K562 (cell line): ENCODE measurements around the gene ISYNA1. TPM values are rescaled to one million over a fixed set of nuclear protein-coding genes. Genes with fewer than 3 reads are reported as not detected.

ENCODE experiments used
- AFF4 ChIP-seq: sonication (generic); formaldehyde crosslinking; IDR thresholded peaks from 2 replicates; pipeline ENCODE4 v1.8.0; 2023; ENCODE audit warnings: mild to moderate bottlenecking, missing genetic modification reagents
- CREM ChIP-seq: IDR thresholded peaks from 2 replicates; pipeline ENCODE4 v1.6.1; 2014; ENCODE audit warnings: antibody characterized with exemption, low read depth
- CTBP1 ChIP-seq: fragments of 450-650 bp; IDR thresholded peaks from 2 replicates; pipeline ENCODE4 v1.6.1; 2016; ENCODE audit warnings: borderline replicate concordance
- GABPB1 ChIP-seq: sonication (generic); formaldehyde crosslinking; IDR thresholded peaks from 2 replicates; pipeline ENCODE4 v1.8.0; 2022; ENCODE audit warnings: mild to moderate bottlenecking, missing genetic modification reagents
- KDM1A ChIP-seq, 2 experiments: fragments of 450-650 bp; IDR thresholded peaks; 2 replicates each; pipeline ENCODE4 v1.6.1; 2016; ENCODE audit warnings: mild to moderate bottlenecking in 2 of 2
- PTRF ChIP-seq: fragments of 450-650 bp; IDR thresholded peaks from 2 replicates; pipeline ENCODE4 v1.6.1; 2016; ENCODE audit warnings: mild to moderate bottlenecking, missing genetic modification characterization, missing compliant biosample characterization
- RBM15 ChIP-seq: fragments of 200-400 bp; formaldehyde crosslinking; IDR thresholded peaks from 2 replicates; pipeline ENCODE4 v1.6.1; 2018; ENCODE audit warnings: mild to moderate bottlenecking, low read length, moderate library complexity; ENCODE audit not compliant: insufficient read depth
- RBM25 ChIP-seq: fragments of 200-400 bp; formaldehyde crosslinking; IDR thresholded peaks from 2 replicates; pipeline ENCODE4 v1.6.1; 2018; ENCODE audit warnings: low read length, low read depth, moderate library complexity; ENCODE audit not compliant: severe bottlenecking
- RNF2 ChIP-seq: sonication (generic); IDR thresholded peaks from 2 replicates; pipeline ENCODE4 v1.6.1; 2016
- SIRT6 ChIP-seq: IDR thresholded peaks from one replicate; pipeline ENCODE4 v1.6.1; 2012; ENCODE audit warnings: low read depth, mild to moderate bottlenecking, control low read depth, inconsistent platforms, low read length, moderate library complexity
- SMAD4 ChIP-seq: fragments of 250-450 bp; sonication (Bioruptor Pico); conservative IDR thresholded peaks from 2 replicates; pipeline ENCODE4 v1.8.0; 2021; ENCODE audit warnings: inconsistent platforms, mild to moderate bottlenecking, moderate library complexity
- SP1 ChIP-seq: sonication (generic); formaldehyde crosslinking; IDR thresholded peaks from 2 replicates; pipeline ENCODE4 v1.8.1; 2022; ENCODE audit warnings: mild to moderate bottlenecking, missing genetic modification reagents
- SRF ChIP-seq, 2 experiments: fragments of 250-450, 450-650 bp in 1 of 2; sonication (Bioruptor Pico) in 1 of 2; sonication (generic) in 1 of 2; formaldehyde crosslinking; IDR thresholded peaks; 2 replicates each; pipeline versions ENCODE4 v1.5.0 to v1.5.1; 2020 to 2022; ENCODE audit warnings: mild to moderate bottlenecking in 1 of 2, missing genetic modification reagents in 1 of 2
- YY1 ChIP-seq, 3 experiments: IDR thresholded peaks; 2 replicates each; pipeline ENCODE4 v1.6.1; 2011; ENCODE audit warnings: low read length in 2 of 3, mild to moderate bottlenecking in 2 of 3, moderate library complexity in 2 of 3, borderline replicate concordance in 1 of 3, control low read depth in 1 of 3, low read depth in 1 of 3; ENCODE audit not compliant: insufficient read depth in 3 of 3, insufficient replicate concordance in 2 of 3, control insufficient read depth in 1 of 3, insufficient read length in 1 of 3; ENCODE audit errors: extremely low read depth in 1 of 3
- ZNF445 ChIP-seq: fragments of 250-450 bp; sonication (Bioruptor Pico); IDR thresholded peaks from 2 replicates; pipeline ENCODE4 v1.4.0; 2020; ENCODE audit warnings: low read depth, mild to moderate bottlenecking, moderate library complexity
- ZNF518B ChIP-seq: fragments of 250-450 bp; sonication (Bioruptor Pico); IDR thresholded peaks from 2 replicates; pipeline ENCODE4 v1.5.0; 2021; ENCODE audit warnings: mild to moderate bottlenecking, moderate library complexity
- ZNF644 ChIP-seq: fragments of 200-800 bp; sonication (Bioruptor generic); IDR thresholded peaks from 2 replicates; pipeline ENCODE4 v1.6.1; 2016; ENCODE audit warnings: low read depth, missing genetic modification characterization, missing compliant biosample characterization
- polyA plus RNA-seq, 8 experiments: library from polyadenylated mRNA; depleted of rRNA in 4 of 8; stranded (reverse) in 5 of 8; unstranded in 3 of 8; fragments of >200 nt; fragmentation: Nextera tagmentation in 2 of 8; fragmentation: Illumina TruSeq in 1 of 8; extraction: Ambion mirVana in 2 of 8; extraction: Trizol in 1 of 8; gene quantifications; 2 replicates each; pipeline versions ENCODE4 v1.2.1 to v1.2.3, GENCODE V29; 2011 to 2014; ENCODE audit warnings: inconsistent platforms in 1 of 8, missing spikeins in 1 of 8
- total RNA-seq, 7 experiments: library from RNA; depleted of rRNA in 6 of 7; stranded (reverse); fragments of >200 nt in 6 of 7; fragmentation: Illumina TruSeq in 2 of 7; extraction: Trizol in 2 of 7; gene quantifications; 2 replicates each; pipeline versions ENCODE4 v1.2.1 to v1.2.3, GENCODE V29; 2011 to 2021; ENCODE audit warnings: low replicate concordance in 1 of 7

ISYNA1 gene
- total and polyA plus RNA-seq, 9 of the 15 experiments (the other 6 are each of a cell fraction or from before 2014, with no cell fraction given) = 21.8 to 460 (median 93.2) TPM

GRCh38 chr19:18428787-18429674 is 8.9 kb downstream of the ISYNA1 start (continued):
- no peak for TF ChIP-seq ZNF518B
- 0 out of 2 replicates have a peak, but pooled peaks have one; percentile 31 for TF ChIP-seq AFF4
- TF ChIP-seq ZNF644 (tag) = no peak
- TF ChIP-seq GABPB1 = peak; percentile 48; the same call in 1 of the 2 replicates
- peak; percentile 49 for TF ChIP-seq SP1
- TF ChIP-seq CTBP1 = peak; percentile 89
- TF ChIP-seq YY1 (IDR thresholded peaks at IDR 0.05; ENCODE audit: borderline replicate concordance in 1 of 3, control insufficient read depth in 1 of 3, extremely low read depth in 1 of 3, insufficient read depth in 3 of 3, insufficient read length in 1 of 3, insufficient replicate concordance in 2 of 3, low read depth in 1 of 3, low read length in 2 of 3) = peak in 1 of 3 experiments; percentile 8
- no peak for TF ChIP-seq RBM15
- TF ChIP-seq SRF (CRISPR knock-in tag; IDR thresholded peaks at IDR 0.05) = peak in 1 of 2 experiments; percentile 82; a peak in 1 of 4 replicates
- TF ChIP-seq CREM = peak; percentile 30; the same call in 1 of the 2 replicates
- TF ChIP-seq SIRT6 = no peak
- TF ChIP-seq SMAD4 (CRISPR knock-in tag) = 0 out of 2 replicates have a peak, but pooled peaks have one; percentile 30
- TF ChIP-seq KDM1A (IDR thresholded peaks at IDR 0.05) = 0 out of 4 replicates have a peak, but pooled peaks of 1 of the 2 experiments have one; percentile 13
- no peak for TF ChIP-seq RBM25
- TF ChIP-seq PTRF (tag) = no peak
- no peak for TF ChIP-seq ZNF445
- peak; percentile 30; the same call in 1 of the 2 replicates for TF ChIP-seq RNF2
